ENCODE data around the gene CYB5D1.

The CYB5D1 gene

GRCh38 chr17:7880076-7880868 is 22.5 kb downstream of the CYB5D1 start:
- no peak for DNase-seq (ENCODE audit: low read depth)
- H3K4me3 ChIP-seq (ENCODE audit: low read depth, low read length), result no peak overlapping the region
- TF ChIP-seq CTCF (conservative IDR thresholded peaks at IDR 0.05; ENCODE audit: low read depth, low read length), result no peak

- DNase-seq (ENCODE audit: low read depth), result peak; percentile 24
- no peak for TF ChIP-seq CTCF (conservative IDR thresholded peaks at IDR 0.05; ENCODE audit: low read depth, low read length)
- no peak overlapping the region for H3K4me3 ChIP-seq (ENCODE audit: low read depth, low read length)
These were observed 23.7 kb downstream of the CYB5D1 start for GRCh38 chr17:7881276-7882054.

- DNase-seq (ENCODE audit: low read depth), result no peak
- no peak for TF ChIP-seq CTCF (conservative IDR thresholded peaks at IDR 0.05; ENCODE audit: low read depth, low read length)
- H3K4me3 ChIP-seq (ENCODE audit: low read depth, low read length), result no peak overlapping the region
These were observed 24.3 kb downstream of the CYB5D1 start for GRCh38 chr17:7882068-7882467.

- no peak overlapping the region for H3K4me3 ChIP-seq (ENCODE audit: low read depth, low read length)
- no peak for TF ChIP-seq CTCF (conservative IDR thresholded peaks at IDR 0.05; ENCODE audit: low read depth, low read length)
- DNase-seq (ENCODE audit: low read depth), result no peak
These were observed 24.8 kb downstream of the CYB5D1 start for GRCh38 chr17:7882629-7883028.

GRCh38 chr17:7883781-7884386 is 26.1 kb downstream of the CYB5D1 start:
- DNase-seq (ENCODE audit: low read depth), result peak; percentile 54
- no peak for TF ChIP-seq CTCF (conservative IDR thresholded peaks at IDR 0.05; ENCODE audit: low read depth, low read length)
- H3K4me3 ChIP-seq (ENCODE audit: low read depth, low read length), result peak overlapping the region; percentile 86

GRCh38 chr17:7884581-7885366 is 27.0 kb downstream of the CYB5D1 start:
- peak overlapping the region; percentile 86 for H3K4me3 ChIP-seq (ENCODE audit: low read depth, low read length)
- no peak for TF ChIP-seq CTCF (conservative IDR thresholded peaks at IDR 0.05; ENCODE audit: low read depth, low read length)
- no peak for DNase-seq (ENCODE audit: low read depth)
